ENCODE results near the gene PLXNA2. TPM values are rescaled to one million over a fixed set of nuclear protein-coding genes. Genes with fewer than 3 reads are reported as not detected.

PLXNA2 gene
- total RNA-seq, 2 experiments from 2014 or later: 0.23 TPM; not detected in 1

GRCh38 chr1:208206092-208206698 lies 38.0 kb downstream of the PLXNA2 start:
- Histone ChIP-seq H3K36me3 (ENCODE audit: insufficient read depth, low read length) (no peaks in the 10 kb centered on the region), H3K4me3 (ENCODE audit: low read depth, low read length, poor library complexity, severe bottlenecking) (no peak overlapping the region), H3K79me2 (ENCODE audit: insufficient read depth, low read depth, low read length) (no peaks in the 10 kb centered on the region), H3K27ac (ENCODE audit: low read depth, low read length, poor library complexity, severe bottlenecking) (no peak overlapping the region), H3K4me2 (ENCODE audit: low read length) (no peak overlapping the region), H3K4me1 (ENCODE audit: insufficient read depth, low read length, poor library complexity, severe bottlenecking) (no peaks in the 10 kb centered on the region), H3K9me2 (ENCODE audit: insufficient read depth, low read length) (no peaks in the 10 kb centered on the region), H2AFZ (ENCODE audit: low read length) (no peak overlapping the region), H3K9me3 (ENCODE audit: low read length) (no peaks in the 10 kb centered on the region), H4K20me1 (ENCODE audit: insufficient read depth, low read length) (no peaks in the 10 kb centered on the region)
- no peak for DNase-seq (ENCODE audit: low spot score)
- TF ChIP-seq EZH2phosphoT487 (IDR thresholded peaks at IDR 0.05; ENCODE audit: borderline replicate concordance, low read depth, low read length) (no peak), CTCF (conservative IDR thresholded peaks at IDR 0.05; ENCODE audit: low read length) (no peak)
- POLR2A ChIA-PET: interaction anchor here (0.7 to 0.8 kb wide), 2 partner anchors 15 to 115 kb away, joined by 3 read pairs; no protein-coding TSS in a partner anchor
- BruUV-seq (replicated peaks): no TSS peak
- intact Hi-C loops (cut with micrococcal nuclease; ENCODE audit: unreplicated experiment): no loop called here
- CTCF ChIA-PET (ENCODE audit: unreplicated experiment): interaction anchor here (0.5 to 0.8 kb wide), 2 partner anchors 16 to 78 kb away, joined by 3 read pairs; no protein-coding TSS in a partner anchor

GRCh38 chr1:208205216-208206013 lies 38.8 kb downstream of the PLXNA2 start:
- no peaks in the 10 kb centered on the region for H3K36me3 ChIP-seq (ENCODE audit: insufficient read depth, low read length)
- intact Hi-C loops (cut with micrococcal nuclease; ENCODE audit: unreplicated experiment): no loop called here

More at GRCh38 chr1:208205216-208206013, 38.8 kb downstream of the PLXNA2 start:
- Histone ChIP-seq H2AFZ (ENCODE audit: low read length) (no peak overlapping the region), H3K4me3 (ENCODE audit: low read depth, low read length, poor library complexity, severe bottlenecking) (no peak overlapping the region), H3K79me2 (ENCODE audit: insufficient read depth, low read depth, low read length) (no peaks in the 10 kb centered on the region), H3K4me1 (ENCODE audit: insufficient read depth, low read length, poor library complexity, severe bottlenecking) (no peaks in the 10 kb centered on the region), H3K9me2 (ENCODE audit: insufficient read depth, low read length) (no peaks in the 10 kb centered on the region), H4K20me1 (ENCODE audit: insufficient read depth, low read length) (no peaks in the 10 kb centered on the region), H3K9me3 (ENCODE audit: low read length) (no peaks in the 10 kb centered on the region), H3K4me2 (ENCODE audit: low read length) (no peak overlapping the region), H3K27ac (ENCODE audit: low read depth, low read length, poor library complexity, severe bottlenecking) (no peak overlapping the region)
- no peak for DNase-seq (ENCODE audit: low spot score)
- POLR2A ChIA-PET: no interaction called here
- no peak for TF ChIP-seq CTCF (conservative IDR thresholded peaks at IDR 0.05; ENCODE audit: low read length)
- TF ChIP-seq EZH2phosphoT487 (IDR thresholded peaks at IDR 0.05; ENCODE audit: borderline replicate concordance, low read depth, low read length): no peak
- CTCF ChIA-PET (ENCODE audit: unreplicated experiment): interaction anchor here (0.8 kb wide), 1 partner anchor 17 kb away, joined by 3 read pairs; no protein-coding TSS in a partner anchor
- no TSS peak for BruUV-seq (replicated peaks)

Measured in OCI-LY7 (cell line).